Measurements from ENCODE around the gene C6orf163. TPM values are rescaled to one million over a fixed set of nuclear protein-coding genes. Genes with fewer than 3 reads are reported as not detected.
A peak's percentile ranks its signal among the peaks of the same experiment; 100 is the strongest.

C6orf163 gene
- total and polyA plus RNA-seq, 10 of the 15 experiments (the other 5 are each of a cell fraction or from before 2014, with no cell fraction given): 0.56 to 3.7 (median 1.2) TPM

DNA sequence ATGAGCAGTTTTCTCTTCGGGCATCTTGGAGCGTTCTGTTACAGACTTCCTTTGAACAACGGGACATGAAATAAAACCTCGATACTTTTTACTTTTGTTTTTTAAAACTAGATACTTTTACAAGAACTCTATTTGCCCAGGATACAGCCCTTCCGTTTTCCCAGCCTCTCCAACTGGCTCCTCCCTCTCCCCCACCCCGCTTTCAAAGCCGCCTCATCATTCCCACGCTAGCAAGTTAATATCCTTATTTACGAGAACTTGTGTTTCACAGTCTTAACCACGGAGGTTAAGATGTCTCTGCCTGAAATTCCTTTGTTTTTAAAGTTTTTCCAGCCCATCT is 62.9 kb downstream of the C6orf163 start:
- H4K20me1 ChIP-seq (ENCODE audit: control insufficient read depth, insufficient read depth): no peaks in the 10 kb centered on the region
- RAD21 ChIA-PET (ENCODE audit: unreplicated experiment): interaction anchor here (1.5 kb wide), 1 partner anchor 1463 kb away, joined by 3 read pairs; no protein-coding TSS in a partner anchor
- FAIRE-seq (no peak), DNase-seq (ENCODE audit: low read depth, low spot score) (no peak), ATAC-seq (peak; percentile 12)
- H3K79me2 ChIP-seq (ENCODE audit: control insufficient read depth, insufficient read depth, low read length): no peaks in the 10 kb centered on the region
- in situ Hi-C loops (cut with MboI) (no loop called here), intact Hi-C loops (cut with micrococcal nuclease; ENCODE audit: unreplicated experiment) (no loop called here)
- CTCF ChIA-PET: interaction anchor here (2.2 kb wide), 1 partner anchor 14 kb away, joined by 6 read pairs; no protein-coding TSS in a partner anchor
- BruUV-seq (replicated peaks): no TSS peak
- POLR2A ChIA-PET: no interaction called here
- SMC1A ChIA-PET (ENCODE audit: uncharacterized antibody, unreplicated experiment): interaction anchor here (1.0 kb wide), 1 partner anchor 148 kb away, joined by 3 read pairs; no protein-coding TSS in a partner anchor
- 0% methylated on average over 10 of the region's 10 CpGs for WGBS (ENCODE audit: insufficient coverage, insufficient replicate concordance, low lambda C conversion rate, missing lambda C conversion rate)
- no peaks in the 10 kb centered on the region; a peak in 1 of 4 replicates for H3K27me3 ChIP-seq (replicated peaks in 1 of 2; ENCODE audit: control insufficient read depth in 2 of 2, insufficient read depth in 2 of 2, low read length in 1 of 2)
- peak overlapping the region; percentile 82 for H2AFZ ChIP-seq (ENCODE audit: control insufficient read depth, low read depth, low read length)
- peak overlapping the region; percentile 85 for H3K4me2 ChIP-seq (ENCODE audit: control insufficient read depth, insufficient read depth)
- no peaks in the 10 kb centered on the region for H3K36me3 ChIP-seq (ENCODE audit: control insufficient read depth in 2 of 2, insufficient read depth in 2 of 2, low read length in 1 of 2)
- H3K4me1 ChIP-seq (ENCODE audit: control insufficient read depth, insufficient read depth, low read length): no peaks in the 10 kb centered on the region
- H3K4me3 ChIP-seq: peak overlapping the region; percentile 79
- H3K27ac ChIP-seq (ENCODE audit: control insufficient read depth, insufficient read depth): no peak overlapping the region
- no peaks in the 10 kb centered on the region for H3K9me3 ChIP-seq (replicated peaks; ENCODE audit: control insufficient read depth, insufficient read depth, low read length)
- H3K9ac ChIP-seq (ENCODE audit: control insufficient read depth, insufficient read depth, low read length): no peak overlapping the region
- no peak for TF ChIP-seq ASH2L (IDR thresholded peaks at IDR 0.05; ENCODE audit: borderline replicate concordance, low read depth)
- no peak for TF ChIP-seq NR2F1 (conservative IDR thresholded peaks at IDR 0.05)
- TF ChIP-seq TCF12 (IDR thresholded peaks at IDR 0.05; ENCODE audit: low read depth, low read length): no peak
- TF ChIP-seq, protein P1, sequence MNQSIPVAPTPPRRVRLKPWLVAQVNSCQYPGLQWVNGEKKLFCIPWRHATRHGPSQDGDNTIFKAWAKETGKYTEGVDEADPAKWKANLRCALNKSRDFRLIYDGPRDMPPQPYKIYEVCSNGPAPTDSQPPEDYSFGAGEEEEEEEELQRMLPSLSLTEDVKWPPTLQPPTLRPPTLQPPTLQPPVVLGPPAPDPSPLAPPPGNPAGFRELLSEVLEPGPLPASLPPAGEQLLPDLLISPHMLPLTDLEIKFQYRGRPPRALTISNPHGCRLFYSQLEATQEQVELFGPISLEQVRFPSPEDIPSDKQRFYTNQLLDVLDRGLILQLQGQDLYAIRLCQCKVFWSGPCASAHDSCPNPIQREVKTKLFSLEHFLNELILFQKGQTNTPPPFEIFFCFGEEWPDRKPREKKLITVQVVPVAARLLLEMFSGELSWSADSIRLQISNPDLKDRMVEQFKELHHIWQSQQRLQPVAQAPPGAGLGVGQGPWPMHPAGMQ (IDR thresholded peaks at IDR 0.05; ENCODE audit: borderline replicate concordance): no peak
- no peak for TF ChIP-seq PML (IDR thresholded peaks at IDR 0.05; ENCODE audit: low read length)
- TF ChIP-seq, protein P2, sequence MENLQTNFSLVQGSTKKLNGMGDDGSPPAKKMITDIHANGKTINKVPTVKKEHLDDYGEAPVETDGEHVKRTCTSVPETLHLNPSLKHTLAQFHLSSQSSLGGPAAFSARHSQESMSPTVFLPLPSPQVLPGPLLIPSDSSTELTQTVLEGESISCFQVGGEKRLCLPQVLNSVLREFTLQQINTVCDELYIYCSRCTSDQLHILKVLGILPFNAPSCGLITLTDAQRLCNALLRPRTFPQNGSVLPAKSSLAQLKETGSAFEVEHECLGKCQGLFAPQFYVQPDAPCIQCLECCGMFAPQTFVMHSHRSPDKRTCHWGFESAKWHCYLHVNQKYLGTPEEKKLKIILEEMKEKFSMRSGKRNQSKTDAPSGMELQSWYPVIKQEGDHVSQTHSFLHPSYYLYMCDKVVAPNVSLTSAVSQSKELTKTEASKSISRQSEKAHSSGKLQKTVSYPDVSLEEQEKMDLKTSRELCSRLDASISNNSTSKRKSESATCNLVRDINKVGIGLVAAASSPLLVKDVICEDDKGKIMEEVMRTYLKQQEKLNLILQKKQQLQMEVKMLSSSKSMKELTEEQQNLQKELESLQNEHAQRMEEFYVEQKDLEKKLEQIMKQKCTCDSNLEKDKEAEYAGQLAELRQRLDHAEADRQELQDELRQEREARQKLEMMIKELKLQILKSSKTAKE (IDR thresholded peaks at IDR 0.05; ENCODE audit: low read depth, poor library complexity, severe bottlenecking): no peak
- no peak for TF ChIP-seq BRCA1 (IDR thresholded peaks at IDR 0.05; ENCODE audit: low read depth, low read length)
- TF ChIP-seq ZNF207 (IDR thresholded peaks at IDR 0.05; ENCODE audit: borderline replicate concordance): no peak
- TF ChIP-seq WRNIP1 (IDR thresholded peaks at IDR 0.05; ENCODE audit: borderline replicate concordance, low read depth, low read length): no peak
- TF ChIP-seq, protein P3, sequence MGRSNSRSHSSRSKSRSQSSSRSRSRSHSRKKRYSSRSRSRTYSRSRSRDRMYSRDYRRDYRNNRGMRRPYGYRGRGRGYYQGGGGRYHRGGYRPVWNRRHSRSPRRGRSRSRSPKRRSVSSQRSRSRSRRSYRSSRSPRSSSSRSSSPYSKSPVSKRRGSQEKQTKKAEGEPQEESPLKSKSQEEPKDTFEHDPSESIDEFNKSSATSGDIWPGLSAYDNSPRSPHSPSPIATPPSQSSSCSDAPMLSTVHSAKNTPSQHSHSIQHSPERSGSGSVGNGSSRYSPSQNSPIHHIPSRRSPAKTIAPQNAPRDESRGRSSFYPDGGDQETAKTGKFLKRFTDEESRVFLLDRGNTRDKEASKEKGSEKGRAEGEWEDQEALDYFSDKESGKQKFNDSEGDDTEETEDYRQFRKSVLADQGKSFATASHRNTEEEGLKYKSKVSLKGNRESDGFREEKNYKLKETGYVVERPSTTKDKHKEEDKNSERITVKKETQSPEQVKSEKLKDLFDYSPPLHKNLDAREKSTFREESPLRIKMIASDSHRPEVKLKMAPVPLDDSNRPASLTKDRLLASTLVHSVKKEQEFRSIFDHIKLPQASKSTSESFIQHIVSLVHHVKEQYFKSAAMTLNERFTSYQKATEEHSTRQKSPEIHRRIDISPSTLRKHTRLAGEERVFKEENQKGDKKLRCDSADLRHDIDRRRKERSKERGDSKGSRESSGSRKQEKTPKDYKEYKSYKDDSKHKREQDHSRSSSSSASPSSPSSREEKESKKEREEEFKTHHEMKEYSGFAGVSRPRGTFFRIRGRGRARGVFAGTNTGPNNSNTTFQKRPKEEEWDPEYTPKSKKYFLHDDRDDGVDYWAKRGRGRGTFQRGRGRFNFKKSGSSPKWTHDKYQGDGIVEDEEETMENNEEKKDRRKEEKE (IDR thresholded peaks at IDR 0.05): no peak
- TF ChIP-seq ZNF622 (IDR thresholded peaks at IDR 0.05): no peak
- TF ChIP-seq CHD1 (IDR thresholded peaks at IDR 0.05; ENCODE audit: low read depth, low read length): no peak
- no peak for TF ChIP-seq CREM (IDR thresholded peaks at IDR 0.05; ENCODE audit: low read depth)
- no peak for TF ChIP-seq RAD51 (IDR thresholded peaks at IDR 0.05)
- TF ChIP-seq, protein P4, sequence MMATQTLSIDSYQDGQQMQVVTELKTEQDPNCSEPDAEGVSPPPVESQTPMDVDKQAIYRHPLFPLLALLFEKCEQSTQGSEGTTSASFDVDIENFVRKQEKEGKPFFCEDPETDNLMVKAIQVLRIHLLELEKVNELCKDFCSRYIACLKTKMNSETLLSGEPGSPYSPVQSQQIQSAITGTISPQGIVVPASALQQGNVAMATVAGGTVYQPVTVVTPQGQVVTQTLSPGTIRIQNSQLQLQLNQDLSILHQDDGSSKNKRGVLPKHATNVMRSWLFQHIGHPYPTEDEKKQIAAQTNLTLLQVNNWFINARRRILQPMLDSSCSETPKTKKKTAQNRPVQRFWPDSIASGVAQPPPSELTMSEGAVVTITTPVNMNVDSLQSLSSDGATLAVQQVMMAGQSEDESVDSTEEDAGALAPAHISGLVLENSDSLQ (IDR thresholded peaks at IDR 0.05): no peak
- TF ChIP-seq STAT3 (IDR thresholded peaks at IDR 0.05; ENCODE audit: low read depth, low read length): no peak
- no peak for TF ChIP-seq FOS (IDR thresholded peaks at IDR 0.05; ENCODE audit: borderline replicate concordance, extremely low read depth, insufficient read length)
- TF ChIP-seq IKZF1 (conservative IDR thresholded peaks at IDR 0.05): no peak
